Epithelial cell of alveolus of lung (primary cell): Measurements from ENCODE around the gene ANAPC15. TPM values are rescaled to one million over a fixed set of nuclear protein-coding genes. Genes with fewer than 3 reads are reported as not detected.

Experiments used
- total RNA-seq: library from RNA; depleted of rRNA; stranded (reverse); fragments of >200 nt; gene quantifications from 2 replicates; pipeline ENCODE4 v1.2.1, GENCODE V29; 2015

Gene ANAPC15
- total RNA-seq: 14.7 and 25.6 TPM in 2 replicates

GRCh38 chr11:72112143-72112977 is at the start of gene ANAPC15:
Gene ANAPC15 (minus strand): TSS chr11:72112695. CDS start chr11:72111276, 1,419 bp downstream.

DNA sequence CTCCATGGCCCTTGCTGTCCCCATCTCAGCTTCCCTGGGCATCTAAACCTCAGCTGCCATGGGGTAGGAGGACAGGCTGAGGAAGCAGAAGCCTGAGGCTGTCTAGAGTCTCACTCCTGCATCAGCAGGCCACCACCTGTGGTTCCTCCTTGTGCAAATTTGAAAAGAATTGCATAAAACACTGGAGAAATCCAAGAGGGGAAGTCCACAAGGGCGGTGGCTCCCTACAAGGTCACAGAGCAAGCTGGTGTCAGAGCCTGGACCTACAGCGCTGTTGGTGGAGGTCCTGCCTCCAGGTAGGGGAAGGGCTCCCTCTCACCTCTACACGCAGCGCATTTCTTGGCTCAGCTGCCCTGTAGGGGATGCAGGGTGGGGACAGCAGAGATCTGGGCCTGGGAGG is 23.0 kb upstream of the ANAPC15 start, which contains the start of gene FOLR3:
Gene FOLR3, plus strand, starts transcription at position 253 of the 400 bp plus-strand sequence. CDS start 228 bp downstream, outside the sequence.

GRCh38 chr11:72105888-72106287 is 6.6 kb downstream of the ANAPC15 start, which contains the start of gene TOMT:
Gene TOMT (plus strand): TSS chr11:72105924. CDS start chr11:72105952, 28 bp downstream.

DNA sequence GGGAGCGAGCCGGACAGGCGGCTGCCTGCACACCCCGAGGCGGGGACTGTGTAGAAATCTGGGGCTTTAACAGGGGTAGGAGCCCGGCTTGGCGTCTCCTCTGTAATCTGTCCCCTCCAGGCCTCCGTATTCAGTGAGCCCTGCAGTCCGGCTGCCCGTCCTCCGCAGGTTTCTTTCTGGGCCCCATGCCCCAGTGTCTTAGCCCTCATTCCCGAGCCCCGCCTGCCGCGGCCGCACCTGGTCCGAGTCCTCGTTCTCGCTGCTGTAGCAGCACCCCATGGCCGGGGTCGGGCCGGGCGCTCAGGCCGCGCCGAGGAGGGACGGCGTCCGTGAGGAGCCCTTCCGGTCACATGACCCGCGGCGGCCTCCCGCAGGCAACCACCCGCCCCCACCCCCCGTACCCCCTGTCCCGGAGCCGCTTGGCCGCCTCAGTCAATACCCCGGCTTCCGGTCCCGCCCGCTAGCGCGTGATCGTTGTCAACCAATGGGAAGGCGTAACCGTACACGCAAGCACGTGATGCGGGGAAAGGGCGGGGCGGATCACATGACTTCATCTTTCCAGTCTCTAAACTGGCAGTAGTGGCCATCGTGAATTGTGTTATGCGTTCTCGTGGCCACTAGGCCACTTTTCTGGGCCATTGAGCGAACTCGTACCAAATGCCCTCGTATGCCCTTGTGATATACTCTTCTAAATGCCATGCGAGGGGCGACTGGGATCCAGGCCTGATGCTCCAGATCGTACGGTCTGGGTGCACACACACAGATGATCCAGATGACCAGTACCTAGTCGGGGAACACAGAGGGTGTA is 9.3 kb downstream of the ANAPC15 start, which contains the start of gene LAMTOR1:
Gene LAMTOR1, minus strand, starts transcription at position 352 of the 808 bp plus-strand sequence. Its CDS starts 73 bp downstream, at position 279.

DNA sequence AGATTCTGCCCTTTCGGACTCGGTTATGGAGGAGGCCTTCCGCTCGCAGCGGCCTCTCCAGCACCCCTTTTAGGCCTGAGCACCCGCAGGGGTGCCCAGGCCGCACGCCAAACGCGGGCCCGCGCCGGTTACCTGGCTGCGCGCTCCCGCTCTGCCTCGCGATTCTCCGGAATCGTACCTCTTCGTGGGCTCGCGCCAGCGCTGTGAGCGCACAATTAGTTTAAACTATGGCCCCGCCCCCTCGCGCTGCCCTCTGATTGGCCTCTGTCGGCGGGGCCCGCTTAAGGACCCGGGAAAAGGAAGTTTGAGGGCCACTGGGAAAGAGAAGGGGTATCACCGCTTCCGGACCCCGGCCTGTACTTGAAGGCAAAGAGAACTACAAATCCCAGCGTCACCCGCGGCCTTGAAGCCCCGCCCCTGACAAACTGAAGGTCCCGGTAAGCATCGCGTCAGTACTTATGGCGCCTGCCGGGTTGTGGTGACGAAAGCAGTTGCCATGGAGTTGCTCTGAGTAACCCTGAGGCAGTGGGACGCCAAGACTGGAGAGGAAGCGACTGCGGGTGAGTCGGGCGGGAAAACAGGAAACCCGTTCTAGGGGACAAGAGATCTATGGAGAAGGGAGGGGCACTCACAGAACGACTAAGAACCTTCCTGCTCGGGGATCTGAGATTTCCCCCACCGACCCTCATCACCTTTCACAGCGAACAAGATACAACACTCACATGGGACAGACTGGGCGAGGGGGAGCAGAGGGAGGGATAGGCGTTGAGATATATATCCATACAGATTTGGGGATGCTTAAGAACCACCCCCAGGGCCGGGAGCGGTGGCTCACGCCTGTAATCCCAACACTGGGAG is 31.9 kb downstream of the ANAPC15 start, which contains the start of the genes LRRC51 and NUMA1:
Gene LRRC51, plus strand, starts transcription at position 525 of the 858 bp plus-strand sequence. CDS start 8,234 bp downstream, outside the sequence.
Gene NUMA1, minus strand, starts transcription at position 217 of the 858 bp plus-strand sequence. CDS start 44,599 bp downstream, outside the sequence.

Other genes starting within 250 kb of the ANAPC15 start
- gene DEFB131B, start 234.2 kb downstream of the ANAPC15 start, total RNA-seq: not detected in 2 replicates
- 6.2 and 6.7 TPM in 2 replicates for gene XNDC1N, start 184.1 kb downstream of the ANAPC15 start, total RNA-seq
- 27.2 and 29.1 TPM in 2 replicates for gene RNF121, start 183.6 kb downstream of the ANAPC15 start, total RNA-seq
- gene IL18BP, start 113.8 kb downstream of the ANAPC15 start, total RNA-seq: 0.65 and 4.2 TPM in 2 replicates
- 107 and 204 TPM in 2 replicates for gene NUMA1, start 32.2 kb downstream of the ANAPC15 start, total RNA-seq
- gene LRRC51, start 31.8 kb downstream of the ANAPC15 start, total RNA-seq: 3.0 and 3.6 TPM in 2 replicates
- 136 and 143 TPM in 2 replicates for gene LAMTOR1, start 9.4 kb downstream of the ANAPC15 start, total RNA-seq
- not detected in 2 replicates for gene TOMT, start 6.8 kb downstream of the ANAPC15 start, total RNA-seq
- not detected in 2 replicates for gene FOLR3, start 23.0 kb upstream of the ANAPC15 start, total RNA-seq
- not detected in 2 replicates for gene FOLR1, start 79.4 kb upstream of the ANAPC15 start, total RNA-seq
- gene FOLR2, start 104.1 kb upstream of the ANAPC15 start, total RNA-seq: not detected in 2 replicates
- gene INPPL1, start 112.1 kb upstream of the ANAPC15 start, total RNA-seq: 47.1 and 57.1 TPM in 2 replicates
- not detected in 2 replicates for gene PHOX2A, start 131.5 kb upstream of the ANAPC15 start, total RNA-seq